Erythroblast (primary cell): ENCODE measurements around the gene OSCP1.

Source experiments
- GATA1 ChIP-seq: IDR thresholded peaks from 2 replicates; pipeline ENCODE4 v1.6.1; 2011; ENCODE audit warnings: low read depth, mild to moderate bottlenecking, control low read depth, low read length, moderate library complexity
- POLR2A ChIP-seq: IDR thresholded peaks from 2 replicates; pipeline ENCODE4 v1.6.1; 2011; ENCODE audit warnings: mild to moderate bottlenecking, low read length

DNA sequence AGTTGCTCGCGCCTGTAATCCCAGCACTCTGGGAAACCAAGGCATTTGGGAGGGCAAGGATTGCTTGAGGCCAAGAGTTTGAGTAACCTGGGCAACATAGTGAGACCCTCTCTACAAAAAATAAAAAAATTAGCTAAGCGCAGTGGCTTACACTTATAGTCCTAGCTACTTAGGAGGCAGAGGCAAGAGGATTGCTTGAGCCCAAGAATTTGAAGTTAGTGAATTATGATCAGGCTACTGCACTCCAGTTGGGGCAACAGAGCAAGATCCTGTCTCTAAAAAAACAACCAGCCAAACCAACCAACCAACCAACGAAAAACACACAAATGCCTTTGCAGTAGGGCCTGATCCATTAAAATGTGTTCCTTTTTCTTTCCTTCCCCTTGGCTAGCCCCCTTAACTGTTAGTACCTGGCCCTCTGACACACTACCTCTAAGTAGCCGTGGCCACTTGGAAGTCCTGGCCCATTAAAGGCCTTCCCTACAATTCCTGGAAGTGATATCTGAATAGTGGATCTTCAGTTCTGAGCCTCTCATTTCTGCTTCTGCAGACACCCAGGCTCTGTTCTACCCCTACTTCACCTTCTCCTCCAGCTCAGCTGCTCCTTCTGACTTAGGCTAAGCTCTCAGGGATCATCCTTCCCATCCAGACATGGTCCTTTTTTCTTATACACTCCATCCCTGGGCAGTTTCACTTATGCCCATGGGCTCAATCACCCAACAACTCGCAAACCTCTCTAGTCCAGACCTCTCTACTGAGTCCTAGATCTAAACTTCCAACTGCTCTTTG is 3.5 kb upstream of the OSCP1 start:
- TF ChIP-seq POLR2A (no peak), GATA1 (no peak)
